Heart left ventricle (tissue), 16 donors: ENCODE data around the gene MFAP3. TPM values are rescaled to one million over a fixed set of nuclear protein-coding genes. Genes with fewer than 3 reads are reported as not detected.
A peak's percentile ranks its signal among the peaks of the same experiment; 100 is the strongest.

Experiments
- ATAC-seq, 4 donors: fragments of 200-7000 bp; cut with Tn5 transposase; one replicate each; pipeline ENCODE4 v1.9.1; 2020 to 2022; ENCODE audit warnings: moderate library complexity in 4 of 4, mild to moderate bottlenecking in 3 of 4, moderate number of reproducible peaks in 1 of 4
- DNase-seq, 5 donors: peaks; one replicate each; pipeline ENCODE4 v3.0.0-alpha.2; 2020
- H3K27ac ChIP-seq, 12 donors: fragments of 200-600 bp; sonication (generic) in 4 of 12; one replicate each; pipeline versions ENCODE4 v1.5.0 to v1.8.0; 2016 to 2022; ENCODE audit warnings: mild to moderate bottlenecking in 2 of 12
- H3K27me3 ChIP-seq, 9 donors: fragments of 200-600 bp; sonication (generic) in 2 of 9; one replicate each; pipeline versions ENCODE4 v1.5.1 to v1.8.0; 2016 to 2022; ENCODE audit warnings: mild to moderate bottlenecking in 3 of 9
- H3K36me3 ChIP-seq, 9 donors: fragments of 200-600 bp; sonication (generic) in 2 of 9; one replicate each; pipeline versions ENCODE4 v1.5.0 to v1.8.0; 2018 to 2022; ENCODE audit warnings: mild to moderate bottlenecking in 2 of 9
- H3K4me1 ChIP-seq, 12 donors: fragments of 200-600 bp; sonication (generic) in 4 of 12; one replicate each; pipeline versions ENCODE4 v1.5.0 to v1.8.0; 2016 to 2022; ENCODE audit warnings: mild to moderate bottlenecking in 3 of 12
- H3K4me3 ChIP-seq, 12 donors: fragments of 200-600 bp; sonication (generic) in 4 of 12; one replicate each; pipeline versions ENCODE4 v1.5.0 to v1.8.0; 2017 to 2022; ENCODE audit warnings: mild to moderate bottlenecking in 9 of 12, moderate library complexity in 4 of 12
- H3K9me3 ChIP-seq, 12 donors: fragments of 200-600 bp; sonication (generic) in 4 of 12; one replicate each; pipeline versions ENCODE4 v1.5.0 to v1.8.0; 2016 to 2022; ENCODE audit warnings: mild to moderate bottlenecking in 1 of 12
- POLR2A ChIP-seq, 2 donors: fragments of 450-650 bp; IDR thresholded peaks; one replicate each; pipeline ENCODE4 v1.6.1; 2017; ENCODE audit warnings: antibody characterized with exemption in 2 of 2, mild to moderate bottlenecking in 2 of 2, moderate library complexity in 2 of 2
- WGBS, 4 donors: extraction: QIAGEN DNeasy Blood & Tissue Kit in 2 of 4; methylation state at CpG; one replicate each; pipeline versions ENCODE4 v1.1.5 to v1.1.7; 2013 to 2018; 5-methylcytosine and 5-hydroxymethylcytosine counted together
- intact Hi-C, 10 donors: fragments of 100-400 bp; cut with DNase I; formaldehyde crosslinking; loops; one replicate each; pipeline versions ENCODE4 v1.11.1 to v1.14.2; 2022
- long read RNA-seq, 3 donors: library from polyadenylated mRNA; unstranded; transcript quantifications; one replicate each; pipeline ENCODE4 v2.0.0, GENCODE V29; 2020 to 2021
- polyA plus RNA-seq, 2 donors: library from polyadenylated mRNA; stranded (reverse); fragments of 200-250 nt; gene quantifications; one replicate each; pipeline ENCODE4 v1.2.3, GENCODE V29; 2013
- total RNA-seq, 9 donors: library from RNA; depleted of rRNA in 2 of 9; stranded (reverse); fragments of >200 nt in 2 of 9; fragmentation: NEBNext Ultra II Directional in 3 of 9; extraction: Animal tissue kit (Norgen Biotek cat#: 25700) in 3 of 9; gene quantifications; one replicate each; pipeline versions ENCODE4 v1.1.0 to v1.2.4, GENCODE V29; 2016 to 2023
- TF ChIP-seq, protein P1 (sequence below), 12 donors: fragments of 200-600 bp; sonication (generic) in 4 of 12; IDR thresholded peaks; one replicate each; pipeline versions ENCODE4 v1.5.0 to v1.8.0; 2018 to 2022; ENCODE audit warnings: antibody characterized with exemption in 12 of 12, mild to moderate bottlenecking in 5 of 12
- donor health status: ischemic (EF 13 %, LVEDD 7.1; RV severe dilation, severe dysfunction).
- donor health status: healthy with polysubstance abuse.
- donor health status: DM: no; HTN: yes; CAD: no.
- donor health status: DM: no; HTN: no; CAD: no.
- donor health status: ischemic (EF 25% LVEDD 6.9; RV normal size, moderate dysfunction).
- donor health status: ischemic (EF 25% LVEDD 5.7; RV mildly dilated, moderate dysfunction).
- donor health status: healthy.
- donor health status: DM: yes; HTN: yes; CAD: no.
- donor health status: ischemic (EF 35%, LVEDD 5.7; RV mildly dilated, moderate dysfunction).
- donor health status: nonischemic (EF 11% LVEDD 7.7; RV severe dilation, severe dysfunction).
- donor health status: DM: yes; HTN: yes; CAD: no.
- donor health status: PGD.
- donor health status: ischemic (EF 29% LVEDD 5.4; RV normal size, mild dysfunction).
- donor health status: nonischemic (EF 23%, LVEDD 6.1; RV moderate dilation, normal function).

The MFAP3 gene
- total RNA-seq (10 to 100 TPM; 25.1 to 52.0 (median 38.6) TPM), polyA plus RNA-seq (10 to 100 TPM in 1 of 2 donors, 1 to 10 TPM in 1; 2.3 to 38.7 TPM)
- long read RNA-seq, donor 1, transcript MFAP3-212 (3 exons, 643 nt): major isoform, 10 of 26 reads
- long read RNA-seq, donor 1, partial matches to known transcripts: 0 of 26 reads
- long read RNA-seq, donor 1, other reads (novel, unspliced or antisense): 14 of 26 reads
- long read RNA-seq, donor 2, transcript MFAP3-212 (3 exons, 643 nt): major isoform, 49 of 79 reads
- long read RNA-seq, donor 2, partial matches to known transcripts: 15 of 79 reads
- long read RNA-seq, donor 2, other reads (novel, unspliced or antisense): 13 of 79 reads
- long read RNA-seq, donor 3, transcript MFAP3-212 (3 exons, 643 nt): major isoform, 36 of 56 reads
- long read RNA-seq, donor 3, partial matches to known transcripts: 6 of 56 reads
- long read RNA-seq, donor 3, other reads (novel, unspliced or antisense): 13 of 56 reads

DNA sequence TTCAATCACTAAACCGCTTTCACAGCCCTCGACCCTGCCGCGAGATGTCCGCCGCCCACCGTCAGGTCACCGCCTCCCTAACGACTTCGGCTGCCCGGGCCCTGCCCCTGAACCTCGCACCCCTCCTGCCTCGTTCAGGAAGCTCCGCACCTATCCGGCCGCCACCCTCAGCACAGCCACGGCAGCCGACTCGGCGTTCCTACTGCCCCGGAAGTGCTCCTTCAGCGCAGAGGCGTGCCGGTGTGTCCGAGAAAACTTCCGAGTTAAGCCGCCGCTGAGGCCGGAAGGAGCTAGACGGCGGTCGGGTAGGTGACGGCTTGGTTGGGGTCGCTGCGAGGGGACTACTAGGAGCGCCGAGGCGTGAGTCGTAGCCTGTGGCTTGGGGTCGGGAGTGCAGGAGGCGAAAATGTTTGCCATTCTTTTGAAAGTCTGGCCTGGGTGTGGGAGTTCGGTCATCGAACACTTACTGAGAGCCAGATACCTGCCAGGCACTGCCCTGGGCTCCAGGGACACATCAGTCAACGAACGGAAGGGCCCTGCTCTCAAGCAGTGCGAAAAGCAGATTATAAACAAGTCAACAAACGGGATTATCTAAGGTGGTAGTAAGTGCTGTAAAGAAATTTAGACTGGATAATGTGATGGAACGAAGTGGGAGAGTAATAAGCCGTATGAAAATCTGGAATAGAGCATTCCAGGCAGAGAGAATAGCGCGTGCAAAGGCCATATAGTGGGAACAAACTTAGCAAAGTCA lies at the start of gene MFAP3, which contains the start of gene FAM114A2:
Gene MFAP3, plus strand, starts transcription at position 261 of the 751 bp plus-strand sequence. CDS start 10,756 bp downstream, outside the sequence.
Gene FAM114A2, minus strand, starts transcription at position 204 of the 751 bp plus-strand sequence. CDS start 3,957 bp downstream, outside the sequence.
- Histone ChIP-seq H3K27me3 (no peaks in the 10 kb centered on the region), H3K27ac (peak within 1 kb of the TSS; percentile 77 to 96 (median 88)), H3K36me3 (peaks cover 0 to 5% (median 0%) of the 10 kb centered on the region in 9 donors), H3K4me1 (peaks cover 13 to 61% (median 49%) of the 10 kb centered on the region in 12 donors), H3K4me3 (peak within 1 kb of the TSS; percentile 45 to 91 (median 77)), H3K9me3 (no peaks in the 10 kb centered on the region)
- WGBS, 4 donors: 1% methylated on average over 39 to 51 of the region's 51 CpGs
- TF ChIP-seq POLR2A (IDR thresholded peaks at IDR 0.05): peak in 1 of 2 donors; percentile 78
- TF ChIP-seq, protein P1, sequence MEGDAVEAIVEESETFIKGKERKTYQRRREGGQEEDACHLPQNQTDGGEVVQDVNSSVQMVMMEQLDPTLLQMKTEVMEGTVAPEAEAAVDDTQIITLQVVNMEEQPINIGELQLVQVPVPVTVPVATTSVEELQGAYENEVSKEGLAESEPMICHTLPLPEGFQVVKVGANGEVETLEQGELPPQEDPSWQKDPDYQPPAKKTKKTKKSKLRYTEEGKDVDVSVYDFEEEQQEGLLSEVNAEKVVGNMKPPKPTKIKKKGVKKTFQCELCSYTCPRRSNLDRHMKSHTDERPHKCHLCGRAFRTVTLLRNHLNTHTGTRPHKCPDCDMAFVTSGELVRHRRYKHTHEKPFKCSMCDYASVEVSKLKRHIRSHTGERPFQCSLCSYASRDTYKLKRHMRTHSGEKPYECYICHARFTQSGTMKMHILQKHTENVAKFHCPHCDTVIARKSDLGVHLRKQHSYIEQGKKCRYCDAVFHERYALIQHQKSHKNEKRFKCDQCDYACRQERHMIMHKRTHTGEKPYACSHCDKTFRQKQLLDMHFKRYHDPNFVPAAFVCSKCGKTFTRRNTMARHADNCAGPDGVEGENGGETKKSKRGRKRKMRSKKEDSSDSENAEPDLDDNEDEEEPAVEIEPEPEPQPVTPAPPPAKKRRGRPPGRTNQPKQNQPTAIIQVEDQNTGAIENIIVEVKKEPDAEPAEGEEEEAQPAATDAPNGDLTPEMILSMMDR (IDR thresholded peaks at IDR 0.05): peak in 1 of 12 donors; percentile 6
- intact Hi-C loops: loop anchor here in 2 of 10 donors (2.0 to 5.0 kb wide), 2 partner anchors 36 to 37 kb away; no protein-coding TSS in a partner anchor
- DNase-seq (peak; percentile 90 to 94 (median 92)), ATAC-seq (peak; percentile 98 to 100 (median 99))

DNA sequence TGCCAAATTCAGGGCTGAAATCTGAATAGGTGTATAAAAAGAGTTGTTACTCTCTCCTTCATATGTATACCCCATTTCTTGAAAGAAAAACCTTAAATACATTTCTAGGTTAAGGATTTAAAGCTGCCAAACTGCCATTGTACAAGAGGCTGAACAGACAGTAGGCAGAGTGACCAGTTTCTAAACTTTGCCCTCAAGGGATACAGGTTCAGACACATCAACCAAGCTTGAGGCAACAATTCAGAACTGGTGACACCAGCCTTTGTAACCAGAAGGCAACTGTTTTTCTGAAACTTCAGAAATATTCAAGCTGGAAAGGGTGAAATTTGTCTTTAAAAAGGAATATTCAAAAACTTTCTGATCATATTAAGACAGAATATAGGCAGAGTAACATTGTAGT lies 47.6 kb upstream of the MFAP3 start:
- Histone ChIP-seq H3K36me3 (peaks cover 0 to 54% (median 32%) of the 10 kb centered on the region in 9 donors), H3K4me3 (no peak overlapping the region), H3K9me3 (no peaks in the 10 kb centered on the region), H3K27me3 (no peaks in the 10 kb centered on the region), H3K4me1 (no peaks in the 10 kb centered on the region), H3K27ac (no peak overlapping the region)
- DNase-seq (no peak), ATAC-seq (no peak)
- intact Hi-C loops: no loop called here
- no peak for TF ChIP-seq POLR2A (IDR thresholded peaks at IDR 0.05)
- TF ChIP-seq, protein P1 (IDR thresholded peaks at IDR 0.05): no peak

DNA sequence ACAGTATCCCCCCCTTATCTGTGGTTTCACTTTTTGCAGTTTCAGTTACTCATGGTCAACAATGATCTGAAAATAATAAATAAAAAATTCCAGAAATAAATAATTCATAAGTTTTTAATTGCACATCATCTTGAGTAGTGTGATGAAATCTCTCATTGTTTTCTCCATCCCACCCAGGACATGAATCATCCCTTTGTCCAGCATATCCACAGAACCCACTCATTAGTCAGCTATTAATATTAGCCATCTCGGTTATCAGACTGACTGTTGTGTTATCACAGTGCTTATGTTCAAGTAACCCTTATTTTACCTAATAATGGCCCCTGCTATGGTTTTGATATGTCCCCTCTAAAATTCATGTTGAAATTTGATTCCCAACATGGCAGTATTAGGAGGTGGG lies 40.8 kb upstream of the MFAP3 start:
- peak overlapping the region in 2 of 12 donors; percentile 42 to 44 for H3K27ac ChIP-seq

More for the DNA sequence above, 40.8 kb upstream of the MFAP3 start:
- ATAC-seq (no peak), DNase-seq (no peak)
- peaks cover 0 to 21% (median 12%) of the 10 kb centered on the region in 12 donors for H3K4me1 ChIP-seq
- no peaks in the 10 kb centered on the region for H3K9me3 ChIP-seq
- 48 to 54% (median 53%) methylated on average over 1 of the region's 1 CpG for WGBS, 4 donors
- H3K4me3 ChIP-seq: no peak overlapping the region
- peaks cover 0 to 80% (median 59%) of the 10 kb centered on the region in 9 donors for H3K36me3 ChIP-seq
- no peaks in the 10 kb centered on the region for H3K27me3 ChIP-seq
- intact Hi-C loops: no loop called here
- no peak for TF ChIP-seq POLR2A (IDR thresholded peaks at IDR 0.05)
- TF ChIP-seq, protein P1 (IDR thresholded peaks at IDR 0.05): no peak
